ENCODE data around the gene GMEB2.
"Not testable (repeated sequence)": the region's sequence is repeated elsewhere in the genome, so short reads cannot be mapped to it uniquely, and the experiment has no call there.

Gene GMEB2

DNA sequence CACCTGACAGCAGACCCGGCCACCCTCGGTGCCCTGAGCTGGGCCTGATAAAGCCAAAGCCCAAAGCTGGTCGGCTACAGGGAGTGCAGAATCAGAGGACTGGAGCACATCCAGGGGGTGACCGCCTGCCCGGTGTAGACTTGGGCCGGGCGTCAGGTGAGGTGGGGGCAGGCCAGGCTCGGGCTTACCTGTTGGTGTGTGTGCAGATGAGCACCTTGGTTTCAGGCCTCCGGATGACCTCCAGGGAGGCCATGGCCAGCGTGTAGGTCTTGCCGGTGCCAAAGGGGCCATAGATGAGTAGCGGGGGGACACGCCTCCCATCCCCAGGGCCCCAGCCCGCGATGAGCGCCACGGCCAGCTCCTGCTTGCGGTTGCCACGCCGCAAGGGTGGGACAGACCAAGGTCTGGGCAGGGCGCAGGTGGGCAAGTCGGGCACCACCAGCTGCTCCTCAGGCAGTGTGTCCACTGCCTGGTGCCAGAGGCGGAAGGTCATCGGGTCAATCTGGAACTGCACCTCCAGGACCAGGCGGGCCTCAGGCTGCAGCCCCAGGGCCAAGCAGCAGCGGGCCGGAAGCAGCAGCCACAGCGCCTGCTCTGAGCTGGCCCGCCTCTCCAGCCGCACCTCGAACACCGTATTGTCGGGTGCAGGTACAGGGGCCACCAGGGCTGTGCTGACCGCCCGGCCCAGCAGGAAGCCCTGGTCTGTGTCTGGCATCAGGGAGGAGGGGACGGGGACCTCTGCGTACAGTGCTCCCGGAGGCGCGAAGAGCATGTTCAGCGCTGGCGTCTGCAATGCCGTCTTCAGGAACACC is 58.5 kb downstream of the GMEB2 start:
- no peak for DNase-seq

DNA sequence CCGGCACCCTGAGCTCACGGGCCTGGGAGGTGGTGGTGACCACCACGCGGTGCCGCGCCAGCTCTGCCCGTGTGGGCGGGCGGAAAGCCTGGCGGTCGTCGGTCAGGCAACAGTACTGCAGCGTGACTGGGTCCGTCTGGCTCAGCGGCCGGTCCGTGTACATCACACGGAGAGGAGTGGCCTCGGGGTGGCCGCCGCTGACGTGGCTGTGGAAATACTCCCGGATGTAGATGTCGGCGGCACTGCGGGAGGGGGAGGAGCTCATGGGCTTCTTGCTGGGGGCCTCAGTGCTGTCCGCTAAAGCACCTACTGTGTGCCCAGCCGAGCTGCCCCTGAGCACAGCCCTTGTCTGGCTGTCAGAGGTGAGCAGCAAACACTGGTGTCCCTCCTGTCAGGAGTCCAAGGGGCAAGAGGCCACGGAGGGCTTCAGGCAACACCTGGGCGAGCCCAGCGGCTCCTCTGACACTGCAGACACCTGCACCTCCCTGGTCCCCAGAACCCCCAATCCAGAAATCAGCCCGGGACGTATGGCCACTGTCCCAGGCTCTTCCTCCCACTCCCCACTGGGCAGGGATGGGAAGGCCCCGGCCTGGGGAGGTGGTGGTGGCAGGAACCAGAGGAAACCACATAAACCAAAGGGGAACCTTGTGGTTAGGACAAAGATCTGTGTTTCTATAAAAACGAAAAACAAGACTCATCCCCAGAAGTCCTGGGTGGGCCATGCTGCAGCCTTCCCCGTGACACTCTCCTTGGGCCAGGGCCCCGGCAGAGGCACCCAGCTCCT is 59.3 kb downstream of the GMEB2 start:
- DNase-seq = no peak

GRCh38 chr20:63567136-63567385 is 59.8 kb downstream of the GMEB2 start:
- no peak for DNase-seq

GRCh38 chr20:63566395-63567135 is 60.3 kb downstream of the GMEB2 start:
- no peak for DNase-seq

DNA sequence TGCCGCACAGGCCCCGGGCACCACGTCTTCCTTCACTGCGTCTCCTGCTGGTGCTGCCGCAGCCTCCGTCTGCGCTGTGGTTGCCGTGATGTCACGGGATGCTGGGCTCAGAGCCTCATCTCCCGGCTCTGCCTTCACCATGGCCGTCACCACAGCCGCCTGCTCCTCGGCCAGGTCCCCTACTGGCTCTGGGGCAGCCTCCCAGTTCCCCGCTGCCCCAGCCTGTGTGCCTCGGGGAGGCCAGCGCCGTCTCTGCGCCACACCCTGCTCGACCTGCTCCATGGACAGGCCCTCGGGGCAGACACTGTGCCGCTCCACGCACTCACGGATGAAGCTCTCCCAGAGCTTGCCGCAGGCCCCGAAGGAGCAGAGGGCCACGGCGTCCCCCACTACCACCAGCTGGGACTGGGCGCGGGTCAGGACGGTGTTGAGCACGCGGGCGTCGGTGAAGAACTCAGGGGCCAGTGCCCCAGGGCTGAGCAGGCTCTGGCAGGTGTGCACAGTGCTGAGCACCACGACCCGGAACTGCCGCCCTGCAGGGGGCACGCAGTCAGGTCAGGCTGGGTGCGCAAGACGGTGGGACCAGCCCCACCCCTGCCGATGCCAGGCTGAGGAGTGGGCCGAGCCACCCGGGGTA is 61.1 kb downstream of the GMEB2 start:
- DNase-seq = no peak

DNA sequence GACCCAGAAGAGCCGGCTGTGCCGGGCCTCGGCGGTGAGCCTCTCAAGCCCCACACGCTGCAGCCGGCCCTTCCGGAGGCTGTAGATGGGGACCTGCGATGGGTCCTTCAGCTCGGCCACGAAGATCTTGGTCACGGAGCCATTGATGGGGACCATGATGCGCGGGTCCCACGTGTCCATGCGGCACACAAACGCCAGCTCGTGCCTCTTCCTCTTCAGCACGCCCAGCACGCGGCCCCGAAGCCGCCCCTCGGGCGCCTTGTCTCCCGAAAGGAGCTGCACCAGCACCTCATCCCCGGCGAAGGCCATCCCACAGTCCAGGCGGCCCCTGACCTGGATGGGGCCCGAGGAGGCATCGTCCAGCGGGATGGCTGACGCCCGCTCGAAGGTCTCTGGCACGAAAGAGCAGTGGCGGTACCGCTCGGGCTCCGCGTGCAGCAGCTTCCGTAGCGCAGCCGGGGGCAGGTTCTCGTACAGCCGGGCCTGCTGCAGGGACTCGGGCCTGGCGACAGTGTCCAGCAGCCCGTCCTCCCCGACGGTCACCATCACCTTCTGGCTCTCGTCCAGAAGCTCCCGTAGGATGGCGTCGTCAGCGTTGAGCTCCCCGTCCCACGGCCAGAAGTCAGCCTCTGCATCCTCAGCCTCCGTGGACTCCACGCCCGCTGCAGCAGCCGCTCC is 61.7 kb downstream of the GMEB2 start:
- no peak for DNase-seq

- DNase-seq = no peak
Observed at GRCh38 chr20:63564036-63564810, 62.7 kb downstream of the GMEB2 start.

- no peak for DNase-seq
Observed at GRCh38 chr20:63563225-63563935, 63.5 kb downstream of the GMEB2 start.

- DNase-seq = no peak
Observed at GRCh38 chr20:63562461-63563224, 64.3 kb downstream of the GMEB2 start.

GRCh38 chr20:63561624-63562396 is 65.1 kb downstream of the GMEB2 start:
- no peak for DNase-seq

DNA sequence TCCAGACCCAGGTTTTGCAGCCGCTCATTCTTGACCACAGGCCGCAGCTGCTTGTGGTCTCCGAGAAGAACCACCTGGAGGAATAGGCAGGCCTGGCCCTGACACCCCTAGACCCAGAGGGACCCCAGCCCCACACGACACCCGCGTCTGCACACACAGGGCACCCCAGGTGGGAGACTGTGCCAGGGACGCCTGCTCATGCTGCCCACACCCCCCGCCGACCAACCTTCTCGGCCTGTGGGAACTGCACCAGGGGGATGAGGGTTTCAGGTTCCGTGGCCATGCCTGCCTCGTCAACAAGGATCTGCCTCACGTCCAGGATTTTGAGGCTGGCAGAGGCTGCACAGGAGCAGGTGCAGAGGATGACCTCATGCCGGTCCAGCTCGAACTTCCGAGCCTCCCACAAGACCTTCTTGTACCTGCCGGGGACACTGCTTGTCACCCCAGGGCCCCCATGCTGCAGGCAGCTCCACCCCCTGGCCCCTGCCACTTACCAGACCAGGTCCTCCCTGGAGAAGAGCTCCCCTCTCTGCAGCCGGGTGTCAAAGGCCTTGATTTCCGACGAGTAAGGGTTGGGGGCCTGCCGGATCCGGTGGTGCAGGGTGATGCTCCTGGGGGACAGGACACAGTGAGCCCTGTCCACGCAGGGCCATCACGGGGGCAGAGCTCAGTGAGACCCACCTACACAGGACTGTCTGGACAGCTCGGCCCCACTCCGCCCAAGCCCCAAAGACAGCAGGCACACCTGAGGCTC is 65.9 kb downstream of the GMEB2 start:
- no peak for DNase-seq

GRCh38 chr20:63560333-63560805 is 66.5 kb downstream of the GMEB2 start:
- DNase-seq = no peak

DNA sequence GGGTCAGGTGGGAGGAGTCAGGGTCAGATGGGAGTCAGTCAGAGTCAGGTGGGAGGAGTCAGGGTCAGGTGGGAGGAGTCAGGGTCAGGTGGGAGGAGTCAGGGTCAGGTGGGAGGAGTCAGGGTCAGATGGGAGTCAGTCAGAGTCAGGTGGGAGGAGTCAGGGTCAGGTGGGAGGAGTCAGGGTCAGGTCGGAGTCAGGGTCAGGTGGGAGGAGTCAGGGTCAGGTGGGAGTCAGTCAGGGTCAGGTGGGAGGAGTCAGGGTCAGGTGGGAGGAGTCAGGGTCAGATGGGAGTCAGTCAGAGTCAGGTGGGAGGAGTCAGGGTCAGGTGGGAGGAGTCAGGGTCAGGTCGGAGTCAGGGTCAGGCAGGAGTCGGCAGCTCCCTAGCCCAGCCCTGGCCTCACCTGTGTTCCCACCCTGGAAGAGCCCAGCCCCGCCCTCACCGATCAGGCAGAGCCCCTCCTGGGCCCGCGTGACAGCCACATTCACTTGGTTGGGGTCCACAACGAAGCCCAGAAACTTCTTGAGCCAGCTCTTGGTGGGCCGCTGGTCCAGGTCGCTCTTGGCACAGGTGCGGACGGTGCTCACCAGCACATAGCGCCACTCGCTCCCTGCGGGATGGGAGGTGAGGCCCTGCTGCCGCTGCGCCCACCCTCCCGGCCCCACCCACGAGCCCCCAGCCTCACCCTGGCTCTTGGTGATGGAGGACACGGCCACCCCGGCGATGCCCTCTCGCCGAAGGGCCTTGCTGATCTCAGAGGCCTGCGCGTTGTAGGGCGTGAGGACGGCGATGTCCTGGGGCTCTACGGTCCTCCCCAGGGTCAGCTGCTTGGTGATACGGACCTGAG is 67.2 kb downstream of the GMEB2 start:
- DNase-seq = not testable (repeated sequence)

DNA sequence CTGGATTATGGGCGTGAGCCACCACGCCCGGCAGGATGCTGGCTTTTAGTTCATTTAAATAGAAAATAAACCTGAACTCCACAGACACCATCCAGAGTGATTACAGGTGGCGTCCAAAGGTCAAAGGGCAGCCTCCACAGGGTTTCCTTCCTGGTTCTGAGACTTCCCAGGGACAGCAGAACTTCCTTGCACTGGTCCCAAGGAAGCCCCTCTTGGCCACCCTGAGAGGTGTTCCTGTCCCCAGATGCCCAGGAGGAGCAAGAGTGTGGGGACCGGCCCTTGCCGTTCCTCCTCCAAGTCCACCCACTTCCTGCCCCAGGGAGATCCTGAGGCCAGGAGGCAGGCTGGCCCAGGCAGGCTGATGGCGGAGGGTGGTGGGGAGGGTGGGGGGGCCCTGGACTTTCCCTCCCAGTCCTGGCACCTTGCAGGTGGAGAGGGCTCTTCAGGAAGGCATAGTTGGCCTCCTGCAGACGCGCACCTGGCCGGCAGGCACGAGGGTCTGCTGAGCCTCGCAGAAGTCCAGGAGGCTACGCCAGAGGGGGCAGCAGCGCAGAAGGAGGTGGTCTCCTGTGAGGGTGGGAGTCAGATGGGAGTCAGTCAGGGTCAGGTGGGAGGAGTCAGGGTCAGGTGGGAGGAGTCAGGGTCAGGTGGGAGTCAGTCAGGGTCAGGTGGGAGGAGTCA is 68.0 kb downstream of the GMEB2 start:
- no peak for DNase-seq

DNA sequence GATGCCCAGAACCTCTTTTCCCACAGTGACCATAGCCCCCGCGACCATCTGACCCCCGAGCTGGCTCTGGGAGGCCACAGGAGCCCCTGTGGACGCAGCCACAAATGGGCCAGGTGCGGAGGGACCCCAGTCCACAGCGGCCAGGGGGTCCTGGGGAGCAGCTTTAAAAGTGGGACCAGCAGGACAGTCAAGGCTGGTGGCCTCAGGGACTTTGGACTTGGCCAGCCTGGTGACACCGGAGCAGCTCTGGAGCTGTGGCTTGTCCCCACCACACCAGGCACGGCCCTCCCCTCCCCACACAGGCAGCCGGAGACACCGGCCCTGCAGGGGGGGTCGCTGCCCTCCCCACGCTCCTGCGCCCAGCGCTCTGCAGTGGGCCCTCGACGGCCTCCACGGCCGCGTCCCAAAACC is 69.4 kb downstream of the GMEB2 start:
- DNase-seq = no peak

DNA sequence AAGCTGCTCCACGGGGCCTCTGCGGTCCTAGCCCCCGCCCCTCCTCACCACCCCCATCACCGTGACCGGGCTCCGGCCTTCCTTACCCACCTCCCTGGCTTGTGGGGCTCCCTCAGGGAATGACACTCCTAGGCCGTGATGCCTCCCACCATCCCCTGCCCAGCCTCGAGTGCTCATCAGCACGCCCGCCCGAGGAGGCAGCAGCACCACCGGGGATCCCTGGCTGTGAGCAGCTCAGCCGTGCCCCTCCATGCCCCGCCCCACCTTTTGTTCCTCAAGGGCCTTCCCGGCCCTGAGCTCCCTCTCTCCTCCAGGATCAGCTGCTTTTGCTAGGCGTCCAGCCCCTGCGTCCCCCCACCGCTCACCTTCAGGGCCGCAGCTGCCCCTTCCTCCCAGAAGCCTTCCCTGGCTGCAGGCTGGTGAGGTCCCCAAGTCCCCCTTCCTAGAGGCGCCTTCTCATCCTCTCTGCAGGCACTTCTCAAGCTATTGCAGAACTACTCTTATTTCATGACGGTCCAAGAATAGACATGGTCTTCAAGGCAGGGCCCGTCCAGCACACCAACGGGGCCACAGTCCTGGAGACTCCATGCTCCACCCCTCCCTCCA is 69.9 kb downstream of the GMEB2 start:
- DNase-seq = no peak

All from NCI-H1105 (cell line).